ENCODE measurements around the gene GFER. TPM values are rescaled to one million over a fixed set of nuclear protein-coding genes. Genes with fewer than 3 reads are reported as not detected.

The GFER gene
- total and polyA plus RNA-seq, 4 donors, result 7.4 to 28.4 (median 15.1) TPM

DNA sequence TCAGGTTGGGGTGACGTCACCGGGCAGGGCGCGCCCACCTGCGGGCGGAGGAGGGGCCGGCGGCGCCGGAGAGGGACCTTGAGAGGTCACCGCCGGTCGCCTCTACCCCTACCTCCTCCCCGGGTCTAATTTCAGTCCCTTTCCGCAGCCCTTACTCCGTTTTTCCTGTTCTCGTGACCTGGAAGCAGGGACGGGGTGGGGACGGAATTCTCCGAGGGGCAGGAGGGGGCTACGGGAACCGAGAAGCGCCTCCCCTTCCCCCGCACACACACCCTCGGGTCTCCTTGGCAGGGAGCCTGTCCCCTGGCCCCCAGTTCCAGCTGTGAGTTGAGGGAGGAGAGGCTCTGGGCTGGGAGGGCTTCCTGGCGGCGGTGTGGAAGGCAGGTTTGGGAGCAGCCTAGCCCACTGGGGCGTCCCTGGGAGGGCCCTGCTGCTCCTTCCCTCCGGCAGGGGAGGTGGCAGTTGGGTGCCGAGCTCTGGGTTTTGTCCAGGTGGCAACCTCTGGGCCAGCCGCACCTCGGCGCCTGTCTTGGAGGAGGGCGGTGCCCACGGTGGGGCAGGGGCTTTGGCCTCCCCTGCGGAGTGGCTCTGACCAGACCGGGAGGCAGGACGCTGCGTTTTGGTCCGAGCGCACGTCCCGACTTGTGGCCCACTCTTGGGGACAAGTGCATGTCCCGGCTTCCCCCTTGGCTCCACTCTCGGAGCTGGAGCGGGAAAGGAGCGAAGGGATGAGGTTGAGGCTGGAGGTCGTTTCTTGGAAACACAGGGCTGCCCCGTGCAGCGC lies 6.5 kb downstream of the GFER start (continued):
- TF ChIP-seq HNF4A (conservative IDR thresholded peaks at IDR 0.05), result no peak
- TF ChIP-seq, protein P1, sequence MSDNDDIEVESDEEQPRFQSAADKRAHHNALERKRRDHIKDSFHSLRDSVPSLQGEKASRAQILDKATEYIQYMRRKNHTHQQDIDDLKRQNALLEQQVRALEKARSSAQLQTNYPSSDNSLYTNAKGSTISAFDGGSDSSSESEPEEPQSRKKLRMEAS (IDR thresholded peaks at IDR 0.05), result no peak

DNA sequence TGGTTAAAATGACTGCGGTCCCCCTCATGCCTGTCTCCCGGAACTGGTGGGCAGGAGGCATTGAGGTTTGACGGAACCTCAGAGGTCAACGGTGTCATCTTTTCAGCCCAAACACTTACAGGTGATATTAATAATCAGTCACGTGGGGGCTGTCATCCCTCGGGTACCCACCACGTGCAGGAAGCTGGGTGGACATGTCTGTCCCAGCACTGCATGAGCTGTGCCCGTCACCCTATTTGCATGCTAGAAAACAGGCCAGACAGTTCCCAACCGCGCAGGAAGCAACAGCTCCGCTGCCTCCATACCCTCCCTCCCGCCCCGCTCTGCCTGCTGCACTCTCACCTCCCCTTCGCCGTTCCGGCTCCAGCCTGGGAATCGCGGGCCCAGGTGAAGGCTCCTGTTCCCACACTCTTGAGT lies 7.2 kb downstream of the GFER start:
- Histone ChIP-seq H3K36me3 (ENCODE audit: control insufficient read depth in 4 of 4, insufficient read depth in 3 of 4, low read depth in 1 of 4, low read length in 3 of 4) (peaks cover 0 to 9% (median under 1%) of the 10 kb centered on the region in 4 donors), H3K27ac (ENCODE audit: low read depth in 1 of 2, low read length in 2 of 2) (no peak overlapping the region), H3K4me1 (ENCODE audit: control insufficient read depth in 4 of 4, insufficient read depth in 4 of 4, low read length in 3 of 4) (peaks cover 2 to 31% (median 17%) of the 10 kb centered on the region in 4 donors), H3K9ac (ENCODE audit: low read depth in 1 of 2, low read length in 2 of 2) (no peak overlapping the region), H3K9me3 (ENCODE audit: control insufficient read depth in 4 of 4, low read length in 3 of 4) (no peaks in the 10 kb centered on the region), H3K4me3 (ENCODE audit: low read depth in 1 of 3, low read length in 3 of 3) (no peak overlapping the region), H3K27me3 (ENCODE audit: control insufficient read depth in 4 of 4, insufficient read depth in 4 of 4, low read length in 3 of 4) (peaks cover 0 to 9% (median 4%) of the 10 kb centered on the region in 4 donors)
- no peak for DNase-seq (ENCODE audit: low spot score)
- WGBS, result 17% methylated on average over 18 of the region's 18 CpGs
- TF ChIP-seq, protein P1 (IDR thresholded peaks at IDR 0.05), result no peak
- TF ChIP-seq JUND (IDR thresholded peaks at IDR 0.05) (no peak), EGR1 (IDR thresholded peaks at IDR 0.05; ENCODE audit: low read depth in 2 of 2) (no peak), FOXA1 (IDR thresholded peaks at IDR 0.05) (no peak), TAF1 (conservative IDR thresholded peaks at IDR 0.05) (no peak), GABPA (IDR thresholded peaks at IDR 0.05 in 1 of 2, conservative IDR thresholded peaks at IDR 0.05 in 1 of 2) (no peak), HNF4G (IDR thresholded peaks at IDR 0.05) (no peak), RXRA (IDR thresholded peaks at IDR 0.05) (no peak), RAD21 (IDR thresholded peaks at IDR 0.05) (no peak), NR2F2 (IDR thresholded peaks at IDR 0.05) (no peak), SP1 (IDR thresholded peaks at IDR 0.05) (no peak), HNF4A (conservative IDR thresholded peaks at IDR 0.05) (no peak), YY1 (IDR thresholded peaks at IDR 0.05) (no peak)
- TF ChIP-seq, protein P2, sequence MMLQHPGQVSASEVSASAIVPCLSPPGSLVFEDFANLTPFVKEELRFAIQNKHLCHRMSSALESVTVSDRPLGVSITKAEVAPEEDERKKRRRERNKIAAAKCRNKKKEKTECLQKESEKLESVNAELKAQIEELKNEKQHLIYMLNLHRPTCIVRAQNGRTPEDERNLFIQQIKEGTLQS (IDR thresholded peaks at IDR 0.05), result no peak
- TF ChIP-seq, protein P3, sequence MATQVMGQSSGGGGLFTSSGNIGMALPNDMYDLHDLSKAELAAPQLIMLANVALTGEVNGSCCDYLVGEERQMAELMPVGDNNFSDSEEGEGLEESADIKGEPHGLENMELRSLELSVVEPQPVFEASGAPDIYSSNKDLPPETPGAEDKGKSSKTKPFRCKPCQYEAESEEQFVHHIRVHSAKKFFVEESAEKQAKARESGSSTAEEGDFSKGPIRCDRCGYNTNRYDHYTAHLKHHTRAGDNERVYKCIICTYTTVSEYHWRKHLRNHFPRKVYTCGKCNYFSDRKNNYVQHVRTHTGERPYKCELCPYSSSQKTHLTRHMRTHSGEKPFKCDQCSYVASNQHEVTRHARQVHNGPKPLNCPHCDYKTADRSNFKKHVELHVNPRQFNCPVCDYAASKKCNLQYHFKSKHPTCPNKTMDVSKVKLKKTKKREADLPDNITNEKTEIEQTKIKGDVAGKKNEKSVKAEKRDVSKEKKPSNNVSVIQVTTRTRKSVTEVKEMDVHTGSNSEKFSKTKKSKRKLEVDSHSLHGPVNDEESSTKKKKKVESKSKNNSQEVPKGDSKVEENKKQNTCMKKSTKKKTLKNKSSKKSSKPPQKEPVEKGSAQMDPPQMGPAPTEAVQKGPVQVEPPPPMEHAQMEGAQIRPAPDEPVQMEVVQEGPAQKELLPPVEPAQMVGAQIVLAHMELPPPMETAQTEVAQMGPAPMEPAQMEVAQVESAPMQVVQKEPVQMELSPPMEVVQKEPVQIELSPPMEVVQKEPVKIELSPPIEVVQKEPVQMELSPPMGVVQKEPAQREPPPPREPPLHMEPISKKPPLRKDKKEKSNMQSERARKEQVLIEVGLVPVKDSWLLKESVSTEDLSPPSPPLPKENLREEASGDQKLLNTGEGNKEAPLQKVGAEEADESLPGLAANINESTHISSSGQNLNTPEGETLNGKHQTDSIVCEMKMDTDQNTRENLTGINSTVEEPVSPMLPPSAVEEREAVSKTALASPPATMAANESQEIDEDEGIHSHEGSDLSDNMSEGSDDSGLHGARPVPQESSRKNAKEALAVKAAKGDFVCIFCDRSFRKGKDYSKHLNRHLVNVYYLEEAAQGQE (IDR thresholded peaks at IDR 0.05), result no peak
- TF ChIP-seq, protein P4, sequence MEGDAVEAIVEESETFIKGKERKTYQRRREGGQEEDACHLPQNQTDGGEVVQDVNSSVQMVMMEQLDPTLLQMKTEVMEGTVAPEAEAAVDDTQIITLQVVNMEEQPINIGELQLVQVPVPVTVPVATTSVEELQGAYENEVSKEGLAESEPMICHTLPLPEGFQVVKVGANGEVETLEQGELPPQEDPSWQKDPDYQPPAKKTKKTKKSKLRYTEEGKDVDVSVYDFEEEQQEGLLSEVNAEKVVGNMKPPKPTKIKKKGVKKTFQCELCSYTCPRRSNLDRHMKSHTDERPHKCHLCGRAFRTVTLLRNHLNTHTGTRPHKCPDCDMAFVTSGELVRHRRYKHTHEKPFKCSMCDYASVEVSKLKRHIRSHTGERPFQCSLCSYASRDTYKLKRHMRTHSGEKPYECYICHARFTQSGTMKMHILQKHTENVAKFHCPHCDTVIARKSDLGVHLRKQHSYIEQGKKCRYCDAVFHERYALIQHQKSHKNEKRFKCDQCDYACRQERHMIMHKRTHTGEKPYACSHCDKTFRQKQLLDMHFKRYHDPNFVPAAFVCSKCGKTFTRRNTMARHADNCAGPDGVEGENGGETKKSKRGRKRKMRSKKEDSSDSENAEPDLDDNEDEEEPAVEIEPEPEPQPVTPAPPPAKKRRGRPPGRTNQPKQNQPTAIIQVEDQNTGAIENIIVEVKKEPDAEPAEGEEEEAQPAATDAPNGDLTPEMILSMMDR (IDR thresholded peaks at IDR 0.05; ENCODE audit: low read depth, low read length, missing input control), result no peak
